Measurements from ENCODE around the gene VSIG10L.

- no peak for TF ChIP-seq CEBPB (IDR thresholded peaks at IDR 0.05)
- TF ChIP-seq YY1 (IDR thresholded peaks at IDR 0.05; ENCODE audit: low read depth) = no peak
- TF ChIP-seq EP300 (IDR thresholded peaks at IDR 0.05; ENCODE audit: borderline replicate concordance) = no peak
- TF ChIP-seq FOXM1 (IDR thresholded peaks at IDR 0.05; ENCODE audit: borderline replicate concordance, low read depth) = no peak
- no peak for TF ChIP-seq CREB1 (IDR thresholded peaks at IDR 0.05; ENCODE audit: low read depth)
- no peak for TF ChIP-seq RAD21 (IDR thresholded peaks at IDR 0.05; ENCODE audit: low read depth)
- TF ChIP-seq NFIC (IDR thresholded peaks at IDR 0.05) = no peak
- no peak for TF ChIP-seq TEAD4 (IDR thresholded peaks at IDR 0.05)
- TF ChIP-seq TAF1 (IDR thresholded peaks at IDR 0.05; ENCODE audit: low read depth) = no peak
- no peak for TF ChIP-seq REST (IDR thresholded peaks at IDR 0.05; ENCODE audit: low read depth)
Observed at GRCh38 chr19:51325161-51325976, 16.6 kb downstream of the VSIG10L start.
